GM12865 (cell line): ENCODE data around the gene UBE2K.
"Not testable (repeated sequence)": the region's sequence is repeated elsewhere in the genome, so short reads cannot be mapped to it uniquely, and the experiment has no call there.

Experiments
- DNase-seq: peaks from one replicate; pipeline ENCODE4 v3.0.0; 2010; ENCODE audit warnings: low read depth
- H3K4me3 ChIP-seq: 2 replicates; pipeline ENCODE4 v1.5.1; 2011; ENCODE audit warnings: mild to moderate bottlenecking, low read depth, low read length, control low read depth
- TF ChIP-seq, protein P1 (sequence below): IDR thresholded peaks from 2 replicates; pipeline ENCODE4 v1.5.1; 2011; ENCODE audit warnings: low read length, control low read depth, low read depth, inconsistent platforms; ENCODE audit not compliant: insufficient read depth; ENCODE audit errors: missing control alignments

UBE2K gene

GRCh38 chr4:39761005-39761667 is 63.2 kb downstream of the UBE2K start:
- TF ChIP-seq, protein P1, sequence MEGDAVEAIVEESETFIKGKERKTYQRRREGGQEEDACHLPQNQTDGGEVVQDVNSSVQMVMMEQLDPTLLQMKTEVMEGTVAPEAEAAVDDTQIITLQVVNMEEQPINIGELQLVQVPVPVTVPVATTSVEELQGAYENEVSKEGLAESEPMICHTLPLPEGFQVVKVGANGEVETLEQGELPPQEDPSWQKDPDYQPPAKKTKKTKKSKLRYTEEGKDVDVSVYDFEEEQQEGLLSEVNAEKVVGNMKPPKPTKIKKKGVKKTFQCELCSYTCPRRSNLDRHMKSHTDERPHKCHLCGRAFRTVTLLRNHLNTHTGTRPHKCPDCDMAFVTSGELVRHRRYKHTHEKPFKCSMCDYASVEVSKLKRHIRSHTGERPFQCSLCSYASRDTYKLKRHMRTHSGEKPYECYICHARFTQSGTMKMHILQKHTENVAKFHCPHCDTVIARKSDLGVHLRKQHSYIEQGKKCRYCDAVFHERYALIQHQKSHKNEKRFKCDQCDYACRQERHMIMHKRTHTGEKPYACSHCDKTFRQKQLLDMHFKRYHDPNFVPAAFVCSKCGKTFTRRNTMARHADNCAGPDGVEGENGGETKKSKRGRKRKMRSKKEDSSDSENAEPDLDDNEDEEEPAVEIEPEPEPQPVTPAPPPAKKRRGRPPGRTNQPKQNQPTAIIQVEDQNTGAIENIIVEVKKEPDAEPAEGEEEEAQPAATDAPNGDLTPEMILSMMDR: no peak
- no peak overlapping the region for H3K4me3 ChIP-seq
- no peak for DNase-seq

DNA sequence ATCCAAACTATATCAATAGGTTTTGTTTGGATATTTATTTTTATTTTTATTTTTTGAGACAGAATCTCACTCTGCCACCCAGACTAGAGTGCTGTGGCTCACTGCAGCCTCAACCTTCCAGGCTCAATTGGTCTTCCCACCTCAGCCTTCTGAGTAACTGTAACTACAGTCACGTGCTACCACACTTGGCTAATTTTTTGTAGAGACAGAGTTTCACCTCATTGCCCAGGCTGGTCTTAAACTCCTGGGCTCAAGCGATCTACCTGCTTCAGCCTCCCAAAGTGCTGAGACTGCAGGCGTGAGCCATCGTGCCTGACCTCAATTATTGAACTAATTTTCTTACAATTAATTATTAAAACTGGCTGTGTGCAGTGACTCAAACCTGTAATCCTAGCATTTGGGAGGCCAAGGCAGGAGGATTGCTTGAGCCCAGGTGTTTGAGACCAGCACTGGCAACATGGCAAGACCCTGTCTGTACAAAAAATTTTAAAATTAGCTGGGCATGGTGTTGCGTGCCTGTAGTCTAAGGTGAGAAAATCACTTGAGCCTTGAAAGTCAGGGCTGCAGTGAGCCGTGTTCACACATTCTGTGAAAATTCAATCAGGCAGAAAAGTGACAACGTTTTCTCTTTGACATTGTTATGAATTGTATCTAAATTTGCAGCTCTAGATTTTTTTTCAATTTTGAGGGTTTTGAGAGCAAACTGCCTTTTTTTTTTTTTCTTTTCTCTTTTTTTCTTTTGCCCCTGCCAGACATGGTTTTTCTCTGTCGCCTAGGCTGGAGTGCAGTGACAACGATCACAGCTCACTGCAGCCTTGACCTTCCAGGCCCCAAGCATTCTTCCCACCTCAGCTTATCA is 66.0 kb downstream of the UBE2K start:
- TF ChIP-seq, protein P1: no peak
- peak; percentile 44 for DNase-seq
- no peak overlapping the region for H3K4me3 ChIP-seq

GRCh38 chr4:39770005-39770404 is 72.1 kb downstream of the UBE2K start:
- TF ChIP-seq, protein P1: no peak
- H3K4me3 ChIP-seq: no peak overlapping the region
- no peak for DNase-seq

DNA sequence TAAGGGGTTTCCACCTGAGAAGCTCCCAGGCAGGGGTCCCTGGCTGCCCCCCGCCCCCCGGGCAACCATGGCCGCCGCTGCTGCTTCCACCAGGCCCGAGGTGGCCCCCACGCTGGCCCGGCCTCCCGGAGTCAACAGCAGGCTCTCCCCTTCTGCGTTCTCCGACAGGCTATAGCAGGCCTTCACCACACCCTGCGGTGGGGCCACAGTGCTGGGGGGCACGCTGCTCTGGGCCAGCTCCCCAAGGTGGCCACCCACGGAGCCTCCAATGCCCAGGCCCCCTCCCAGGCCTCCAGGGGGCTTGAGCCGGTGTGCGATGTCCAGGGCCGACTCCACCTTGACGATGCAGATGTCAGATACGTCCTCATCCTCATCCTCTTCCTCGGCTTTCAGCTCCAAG is 72.5 kb downstream of the UBE2K start:
- H3K4me3 ChIP-seq: no peak overlapping the region
- no peak for DNase-seq
- TF ChIP-seq, protein P1: no peak

- no peak overlapping the region for H3K4me3 ChIP-seq
- no peak for DNase-seq
- TF ChIP-seq, protein P1: no peak
Observed at GRCh38 chr4:39770969-39771724, 73.2 kb downstream of the UBE2K start.

GRCh38 chr4:39781988-39782387 is 84.1 kb downstream of the UBE2K start:
- not testable (repeated sequence) for H3K4me3 ChIP-seq, DNase-seq

DNA sequence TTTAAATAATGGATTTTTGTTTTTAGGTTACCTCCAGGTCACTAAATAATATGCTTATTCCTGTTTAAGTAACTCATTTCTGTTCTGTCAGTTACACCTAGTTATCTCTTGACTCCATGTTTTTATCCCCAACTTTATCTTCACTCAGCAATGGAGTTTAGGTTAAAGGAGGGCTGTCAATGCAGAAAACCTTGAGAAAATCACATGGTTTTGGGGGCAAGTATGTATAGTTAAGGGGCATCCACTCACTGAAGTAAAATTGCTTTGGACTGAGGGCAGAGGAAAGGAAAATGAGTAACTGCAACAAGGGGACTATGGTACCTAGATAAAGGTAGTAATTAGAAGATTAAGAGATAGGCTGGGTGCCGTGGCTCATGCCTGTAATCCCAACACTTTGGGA is 87.1 kb downstream of the UBE2K start:
- DNase-seq: no peak
- H3K4me3 ChIP-seq: no peak overlapping the region
- TF ChIP-seq, protein P1: no peak
